GM19238 (cell line): ENCODE data around the gene BACE2.

Source experiments
- DNase-seq: peaks from one replicate; pipeline ENCODE4 v3.0.0; 2011; ENCODE audit warnings: low spot score; ENCODE audit not compliant: insufficient read length

Gene BACE2

DNA sequence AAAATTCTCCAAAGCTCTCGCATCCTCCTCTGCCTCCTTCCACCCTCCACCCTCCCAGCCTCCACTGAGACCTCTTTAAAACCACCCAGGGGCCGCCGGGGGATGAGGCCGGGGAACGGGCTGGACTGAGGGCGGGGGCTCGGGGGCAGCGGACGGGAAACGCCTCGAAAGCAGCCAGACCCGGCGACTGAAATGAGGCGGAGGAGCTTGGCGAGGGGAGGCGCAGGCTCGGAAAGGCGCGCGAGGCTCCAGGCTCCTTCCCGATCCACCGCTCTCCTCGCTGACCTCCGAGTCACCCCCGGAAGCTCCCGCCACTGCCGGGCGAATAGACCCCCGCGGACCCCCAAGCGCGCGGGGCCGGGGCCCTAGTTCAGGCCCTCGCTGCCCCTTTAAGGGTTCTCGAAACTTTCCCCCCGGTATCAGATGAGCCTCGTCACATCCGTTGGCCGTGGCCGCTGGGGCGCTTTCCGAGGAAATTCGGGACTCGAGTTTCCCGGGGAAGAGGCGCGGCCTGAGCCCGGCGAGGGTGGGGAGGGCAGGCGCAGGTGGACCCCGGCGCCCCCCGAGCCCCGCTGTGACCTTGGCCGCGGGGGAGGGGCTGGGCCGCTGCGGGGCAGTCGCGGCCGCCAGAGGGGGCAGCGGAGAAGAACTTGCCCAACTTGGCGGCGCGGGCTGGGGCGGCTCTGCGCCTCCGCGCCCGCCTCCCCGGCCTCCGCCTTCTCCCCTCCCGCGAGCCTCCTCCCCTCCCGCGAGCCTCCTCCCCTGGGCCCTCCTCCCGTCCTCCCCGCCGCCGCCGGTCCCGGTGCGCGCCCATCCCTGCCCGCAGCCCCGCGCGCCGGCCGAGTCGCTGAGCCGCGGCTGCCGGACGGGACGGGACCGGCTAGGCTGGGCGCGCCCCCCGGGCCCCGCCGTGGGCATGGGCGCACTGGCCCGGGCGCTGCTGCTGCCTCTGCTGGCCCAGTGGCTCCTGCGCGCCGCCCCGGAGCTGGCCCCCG, at the start of gene BACE2:
Gene BACE2 (plus strand): TSS at position 813 of the 995 bp plus-strand sequence. CDS start 104 bp downstream, at position 917.
- peak; percentile 34 for DNase-seq

GRCh38 chr21:41119901-41120300, 48.1 kb upstream of the BACE2 start:
- DNase-seq, result no peak

GRCh38 chr21:41120997-41121396, 47.0 kb upstream of the BACE2 start:
- DNase-seq, result no peak

DNA sequence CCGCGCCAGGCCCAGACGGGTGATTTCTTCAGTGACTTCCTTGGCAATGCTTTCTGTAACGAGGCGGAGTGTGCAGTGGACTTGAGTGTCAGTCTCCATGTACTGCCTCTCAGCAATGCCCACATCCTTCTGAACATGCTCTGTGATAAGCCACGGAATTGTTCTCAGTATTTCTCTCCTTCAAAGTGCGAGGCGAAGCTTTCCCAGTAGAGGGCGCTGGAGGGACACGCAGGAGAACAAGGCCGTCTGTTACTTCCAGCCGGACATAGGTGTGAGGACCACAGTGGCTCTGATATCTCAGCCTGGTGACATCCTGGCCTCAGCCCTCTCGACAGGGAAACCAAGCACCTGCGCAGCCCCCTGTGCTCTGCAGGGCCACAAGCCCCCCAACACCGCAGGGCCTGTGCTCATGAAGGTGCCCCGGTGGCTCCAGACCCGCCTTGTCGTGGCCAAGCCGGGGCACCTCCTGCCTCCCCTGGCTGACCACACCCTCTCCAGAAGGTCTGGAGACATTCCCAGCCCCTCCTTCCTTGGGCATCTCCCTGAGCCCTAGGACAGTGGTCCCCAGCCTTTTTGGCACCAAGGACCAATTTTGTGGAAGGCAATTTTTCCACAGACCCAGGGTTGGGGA, 46.1 kb upstream of the BACE2 start:
- DNase-seq, result no peak

DNA sequence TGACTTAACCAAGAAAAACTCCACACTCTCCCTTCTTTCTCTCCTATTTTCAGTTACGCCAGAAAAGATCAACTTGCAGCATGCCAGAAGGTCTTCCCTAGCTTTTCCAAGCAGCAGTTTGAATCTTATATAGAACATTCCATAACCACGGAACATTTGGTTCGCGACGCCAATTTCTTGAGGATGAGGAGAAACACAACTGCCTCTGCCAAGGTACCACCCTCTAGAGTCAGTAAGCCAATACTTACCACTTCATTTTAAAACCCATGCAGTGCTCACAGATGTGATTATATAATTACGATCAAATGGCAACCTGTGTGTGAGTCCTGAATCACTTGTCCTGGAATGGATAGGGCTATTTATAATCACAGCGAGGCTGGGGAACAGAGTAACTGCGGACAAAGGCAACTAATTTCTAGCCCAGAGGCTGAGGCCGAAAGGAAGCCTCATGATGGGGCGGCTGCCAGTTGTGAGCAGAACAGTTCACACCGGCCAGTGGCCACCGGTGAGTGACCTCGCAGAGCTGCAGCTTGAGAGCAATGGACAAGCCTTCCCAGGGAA, 43.2 kb upstream of the BACE2 start:
- no peak for DNase-seq

DNA sequence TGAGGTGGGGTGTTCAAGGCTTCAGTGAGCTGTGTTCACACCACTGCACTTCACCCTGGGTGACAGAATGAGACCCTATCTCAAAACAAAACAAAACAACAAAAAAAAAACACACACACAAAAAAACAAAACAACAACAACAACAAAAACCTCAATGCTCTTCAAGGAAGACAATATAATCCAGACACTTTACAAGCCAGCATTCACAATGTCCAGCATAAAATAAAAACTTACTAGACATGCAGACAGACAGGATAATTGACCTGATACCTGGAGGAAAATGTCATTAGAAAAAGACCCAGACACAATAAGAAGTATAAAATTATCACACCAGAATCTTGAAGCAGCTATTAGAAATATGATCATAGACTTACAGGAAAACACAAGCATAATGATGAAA, 39.0 kb upstream of the BACE2 start:
- DNase-seq, result no peak

- no peak for DNase-seq
Measured at GRCh38 chr21:41130883-41131282, 37.1 kb upstream of the BACE2 start.

- DNase-seq, result peak; percentile 13
Measured at GRCh38 chr21:41133874-41134522, 34.0 kb upstream of the BACE2 start.

GRCh38 chr21:41135746-41136145, 32.2 kb upstream of the BACE2 start:
- no peak for DNase-seq

GRCh38 chr21:41136286-41136685, 31.7 kb upstream of the BACE2 start:
- DNase-seq, result no peak

GRCh38 chr21:41137401-41137800, 30.6 kb upstream of the BACE2 start:
- DNase-seq, result no peak

GRCh38 chr21:41137889-41138288, 30.1 kb upstream of the BACE2 start:
- DNase-seq, result no peak

GRCh38 chr21:41138711-41139110, 29.2 kb upstream of the BACE2 start:
- DNase-seq, result no peak

- no peak for DNase-seq
Measured at GRCh38 chr21:41139275-41139674, 28.7 kb upstream of the BACE2 start.

GRCh38 chr21:41139951-41140350, 28.0 kb upstream of the BACE2 start:
- no peak for DNase-seq

GRCh38 chr21:41141031-41141457, 26.9 kb upstream of the BACE2 start:
- no peak for DNase-seq

DNA sequence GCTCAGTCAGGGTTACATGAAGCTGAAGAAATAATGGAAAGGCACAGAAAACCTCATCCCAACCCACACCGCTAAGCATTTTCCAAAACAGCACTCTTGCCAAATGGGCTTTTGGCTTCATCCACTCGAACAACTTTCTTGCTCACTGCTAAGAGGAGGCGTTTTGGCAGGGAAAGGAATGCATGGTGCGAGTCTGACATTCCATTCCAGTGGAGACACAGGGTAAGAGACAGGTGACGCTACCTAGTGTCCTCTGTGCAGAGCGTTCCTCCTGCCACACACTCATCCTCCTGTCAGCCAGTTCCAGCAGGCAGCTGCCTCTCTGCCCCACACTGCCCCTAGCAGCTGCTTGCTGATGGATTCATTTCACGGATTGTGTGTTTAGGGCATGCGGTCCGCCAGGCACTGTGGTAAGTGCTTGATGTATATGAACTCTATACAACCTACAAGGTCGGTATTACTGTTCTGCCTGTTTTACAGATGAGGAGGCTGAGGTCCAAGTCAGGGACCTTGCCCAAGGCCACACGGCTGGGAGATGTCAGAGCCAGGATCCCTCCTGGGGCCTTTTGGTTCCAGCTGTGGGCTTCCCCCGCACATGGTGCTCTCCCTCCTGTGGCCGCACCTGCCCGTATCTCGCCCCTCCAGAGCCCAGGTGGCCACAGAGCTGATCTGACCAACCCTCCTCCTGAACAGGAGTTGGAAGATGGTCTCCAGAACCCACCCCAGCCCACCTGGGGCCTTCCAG, 25.7 kb upstream of the BACE2 start:
- DNase-seq, result no peak

DNA sequence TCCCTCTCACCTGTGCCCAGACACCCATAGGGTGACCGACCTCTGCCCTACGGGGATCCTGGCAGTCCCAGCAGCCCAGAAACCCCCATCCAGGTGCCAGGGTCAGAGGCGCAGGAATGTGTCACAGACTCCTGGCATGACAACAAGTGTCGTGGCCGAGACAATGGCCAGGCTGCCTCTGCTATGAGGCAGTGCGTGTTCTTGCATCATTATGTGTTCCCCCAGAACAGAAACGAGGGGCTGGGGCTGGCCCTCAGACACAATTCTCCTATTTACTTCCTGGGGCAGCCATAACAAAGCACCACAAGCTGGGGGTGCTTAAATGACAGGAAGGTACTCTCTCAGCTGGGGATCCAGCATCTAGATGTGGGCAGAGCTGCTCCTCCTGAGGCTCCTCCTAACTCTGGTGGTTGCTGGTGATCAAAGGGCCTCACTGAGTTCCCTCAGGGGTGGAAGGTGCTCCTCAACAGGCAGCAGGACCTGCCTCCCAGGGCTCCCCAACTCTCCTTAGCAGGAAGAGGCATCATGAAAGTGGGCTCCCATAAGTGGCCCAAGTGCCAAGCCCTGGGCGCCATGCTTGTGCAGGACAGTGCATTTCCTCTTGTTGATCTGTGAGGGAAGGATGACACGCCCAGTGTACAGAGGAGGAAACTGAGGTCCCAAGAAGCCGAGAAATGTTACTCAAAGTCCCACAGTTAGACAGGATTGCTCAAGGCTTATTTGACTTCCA, 24.2 kb upstream of the BACE2 start:
- DNase-seq, result no peak

GRCh38 chr21:41147096-41147978, 20.6 kb upstream of the BACE2 start:
- DNase-seq, result no peak
